GM19372 (cell line): ENCODE data around the gene LAMB4.

Experiments
- ATAC-seq: cut with Tn5 transposase; IDR thresholded peaks from one replicate; pipeline ENCODE4 v1.9.1; 2021; ENCODE audit warnings: mild to moderate bottlenecking, low read depth, moderate library complexity; ENCODE audit not compliant: unreplicated experiment

Gene LAMB4

GRCh38 chr7:107999779-108000560 lies 130.2 kb downstream of the LAMB4 start:
- ATAC-seq: no peak

GRCh38 chr7:107998660-107999480 lies 131.3 kb downstream of the LAMB4 start:
- ATAC-seq: no peak

- no peak for ATAC-seq
These were observed 132.0 kb downstream of the LAMB4 start for GRCh38 chr7:107998150-107998549.

GRCh38 chr7:107996072-107996882 lies 133.9 kb downstream of the LAMB4 start:
- no peak for ATAC-seq

- ATAC-seq: no peak
These were observed 134.7 kb downstream of the LAMB4 start for GRCh38 chr7:107995184-107996071.

GRCh38 chr7:107994421-107995030 lies 135.6 kb downstream of the LAMB4 start:
- ATAC-seq: no peak

- no peak for ATAC-seq
These were observed 136.3 kb downstream of the LAMB4 start for GRCh38 chr7:107993891-107994291.

- no peak for ATAC-seq
These were observed 140.4 kb downstream of the LAMB4 start for GRCh38 chr7:107989618-107990373.

- ATAC-seq: no peak
These were observed 147.2 kb downstream of the LAMB4 start for GRCh38 chr7:107982918-107983389.

- ATAC-seq: no peak
These were observed 147.9 kb downstream of the LAMB4 start for GRCh38 chr7:107982042-107982840.

GRCh38 chr7:107981466-107981865 lies 148.7 kb downstream of the LAMB4 start:
- no peak for ATAC-seq

GRCh38 chr7:107980671-107981190 lies 149.4 kb downstream of the LAMB4 start:
- no peak for ATAC-seq

GRCh38 chr7:107980171-107980570 lies 150.0 kb downstream of the LAMB4 start:
- ATAC-seq: no peak

GRCh38 chr7:107978815-107979408 lies 151.2 kb downstream of the LAMB4 start:
- no peak for ATAC-seq

- ATAC-seq: no peak
These were observed 153.1 kb downstream of the LAMB4 start for GRCh38 chr7:107977048-107977447.

GRCh38 chr7:107976620-107977019 lies 153.5 kb downstream of the LAMB4 start:
- no peak for ATAC-seq

- no peak for ATAC-seq
These were observed 154.7 kb downstream of the LAMB4 start for GRCh38 chr7:107975394-107976013.
